A549 treated with dexamethasone at 1 μM for 4 hours (cell line): Measurements from ENCODE around the gene IGSF23. TPM values are rescaled to one million over a fixed set of nuclear protein-coding genes. Genes with fewer than 3 reads are reported as not detected.

Experiments
- total RNA-seq: library from RNA; stranded (reverse); fragments of 200-300 nt; extraction: Qiagen RNA extraction; gene quantifications from 5 replicates; pipeline ENCODE4 v1.2.3, GENCODE V29; 2022

Gene IGSF23
- 0.19 to 0.74 TPM (median 0.43 TPM) in 5 replicates for total RNA-seq

GRCh38 chr19:44613295-44614178, at the start of gene IGSF23:
Gene IGSF23, plus strand, starts transcription at chr19:44613563. Its CDS starts 83 bp downstream, at chr19:44613646.

GRCh38 chr19:44643605-44644401, 30.4 kb downstream of the IGSF23 start, which contains the start of gene PVR:
Gene PVR, plus strand, starts transcription at chr19:44643910. Its CDS starts 187 bp downstream, at chr19:44644097.

GRCh38 chr19:44671400-44671799, 58.0 kb downstream of the IGSF23 start, which contains the start of gene CEACAM19:
Gene CEACAM19, plus strand, starts transcription at chr19:44671482. Its CDS starts 450 bp downstream, at chr19:44671932.

Other genes with a start within 250 kb of the IGSF23 start
- gene ZNF285, start 212.0 kb upstream of the IGSF23 start, total RNA-seq: 2.0 to 2.9 TPM (median 2.3 TPM) in 5 replicates
- gene ZNF229, start 165.1 kb upstream of the IGSF23 start, total RNA-seq: 2.2 to 3.4 TPM (median 3.0 TPM) in 5 replicates
- 7.5 to 8.7 TPM (median 8.3 TPM) in 5 replicates for gene ZNF180, start 113.0 kb upstream of the IGSF23 start, total RNA-seq
- 0.05 to 0.06 TPM (median 0.05 TPM) in 4 of 5 replicates, not detected in the other for gene CEACAM20, start 83.9 kb upstream of the IGSF23 start, total RNA-seq
- gene PVR, start 30.3 kb downstream of the IGSF23 start, total RNA-seq: 102 to 134 TPM (median 128 TPM) in 5 replicates
- 6.3 to 12.6 TPM (median 10.0 TPM) in 5 replicates for gene CEACAM19, start 57.9 kb downstream of the IGSF23 start, total RNA-seq
- 0.05 to 0.14 TPM (median 0.08 TPM) in 4 of 5 replicates, not detected in the other for gene CEACAM16, start 85.6 kb downstream of the IGSF23 start, total RNA-seq
- 25.7 to 66.4 TPM (median 59.5 TPM) in 5 replicates for gene BCL3, start 135.1 kb downstream of the IGSF23 start, total RNA-seq
- gene CBLC, start 164.3 kb downstream of the IGSF23 start, total RNA-seq: 0.06 TPM in 1 of 5 replicates, not detected in the others
- 56.0 to 89.4 TPM (median 81.7 TPM) in 5 replicates for gene BCAM, start 195.5 kb downstream of the IGSF23 start, total RNA-seq
- gene NECTIN2, start 232.7 kb downstream of the IGSF23 start, total RNA-seq: 68.1 to 82.4 TPM (median 79.9 TPM) in 5 replicates